ENCODE data around the gene BCL11B. TPM values are rescaled to one million over a fixed set of nuclear protein-coding genes. Genes with fewer than 3 reads are reported as not detected.
A peak's percentile ranks its signal among the peaks of the same experiment; 100 is the strongest.

Gene BCL11B
- total RNA-seq, 6 donors from 2014 or later = 1.1 to 4.5 (median 2.2) TPM

DNA sequence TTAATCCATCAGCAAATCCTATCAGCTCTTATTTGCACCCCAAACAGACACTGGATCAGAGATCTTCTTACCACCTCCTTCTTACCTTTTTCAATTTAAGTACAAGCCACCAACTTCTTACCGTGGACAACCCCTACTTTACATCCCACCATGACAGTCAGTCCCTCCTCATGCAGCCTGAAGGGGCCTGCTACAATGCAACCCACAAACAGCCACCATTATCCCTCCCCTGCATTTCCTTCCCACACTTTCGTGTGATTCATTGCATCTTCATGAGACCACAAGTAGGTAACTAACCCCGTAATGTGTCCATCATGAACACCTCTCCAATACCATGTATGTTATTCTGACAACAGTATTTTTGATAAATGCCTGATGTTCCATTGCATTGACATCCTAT lies 108.6 kb downstream of the BCL11B start:
- H3K27me3 ChIP-seq = no peaks in the 10 kb centered on the region
- no peaks in the 10 kb centered on the region for H3K9me3 ChIP-seq
- H3K36me3 ChIP-seq = no peaks in the 10 kb centered on the region
- no peak overlapping the region for H3K27ac ChIP-seq
- no peak for ATAC-seq (ENCODE audit: low FRiP score in 2 of 2)
- no peak for DNase-seq
- H3K4me1 ChIP-seq = no peaks in the 10 kb centered on the region
- no peak for TF ChIP-seq EP300 (IDR thresholded peaks at IDR 0.05)
- no peak for TF ChIP-seq POLR2AphosphoS5 (IDR thresholded peaks at IDR 0.05)
- TF ChIP-seq, protein P1, sequence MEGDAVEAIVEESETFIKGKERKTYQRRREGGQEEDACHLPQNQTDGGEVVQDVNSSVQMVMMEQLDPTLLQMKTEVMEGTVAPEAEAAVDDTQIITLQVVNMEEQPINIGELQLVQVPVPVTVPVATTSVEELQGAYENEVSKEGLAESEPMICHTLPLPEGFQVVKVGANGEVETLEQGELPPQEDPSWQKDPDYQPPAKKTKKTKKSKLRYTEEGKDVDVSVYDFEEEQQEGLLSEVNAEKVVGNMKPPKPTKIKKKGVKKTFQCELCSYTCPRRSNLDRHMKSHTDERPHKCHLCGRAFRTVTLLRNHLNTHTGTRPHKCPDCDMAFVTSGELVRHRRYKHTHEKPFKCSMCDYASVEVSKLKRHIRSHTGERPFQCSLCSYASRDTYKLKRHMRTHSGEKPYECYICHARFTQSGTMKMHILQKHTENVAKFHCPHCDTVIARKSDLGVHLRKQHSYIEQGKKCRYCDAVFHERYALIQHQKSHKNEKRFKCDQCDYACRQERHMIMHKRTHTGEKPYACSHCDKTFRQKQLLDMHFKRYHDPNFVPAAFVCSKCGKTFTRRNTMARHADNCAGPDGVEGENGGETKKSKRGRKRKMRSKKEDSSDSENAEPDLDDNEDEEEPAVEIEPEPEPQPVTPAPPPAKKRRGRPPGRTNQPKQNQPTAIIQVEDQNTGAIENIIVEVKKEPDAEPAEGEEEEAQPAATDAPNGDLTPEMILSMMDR (IDR thresholded peaks at IDR 0.05) = no peak
- no peak for TF ChIP-seq POLR2A (IDR thresholded peaks at IDR 0.05)
- H3K4me3 ChIP-seq = no peak overlapping the region
- WGBS, 2 donors = 79 to 89% methylated on average over 3 of the region's 3 CpGs

DNA sequence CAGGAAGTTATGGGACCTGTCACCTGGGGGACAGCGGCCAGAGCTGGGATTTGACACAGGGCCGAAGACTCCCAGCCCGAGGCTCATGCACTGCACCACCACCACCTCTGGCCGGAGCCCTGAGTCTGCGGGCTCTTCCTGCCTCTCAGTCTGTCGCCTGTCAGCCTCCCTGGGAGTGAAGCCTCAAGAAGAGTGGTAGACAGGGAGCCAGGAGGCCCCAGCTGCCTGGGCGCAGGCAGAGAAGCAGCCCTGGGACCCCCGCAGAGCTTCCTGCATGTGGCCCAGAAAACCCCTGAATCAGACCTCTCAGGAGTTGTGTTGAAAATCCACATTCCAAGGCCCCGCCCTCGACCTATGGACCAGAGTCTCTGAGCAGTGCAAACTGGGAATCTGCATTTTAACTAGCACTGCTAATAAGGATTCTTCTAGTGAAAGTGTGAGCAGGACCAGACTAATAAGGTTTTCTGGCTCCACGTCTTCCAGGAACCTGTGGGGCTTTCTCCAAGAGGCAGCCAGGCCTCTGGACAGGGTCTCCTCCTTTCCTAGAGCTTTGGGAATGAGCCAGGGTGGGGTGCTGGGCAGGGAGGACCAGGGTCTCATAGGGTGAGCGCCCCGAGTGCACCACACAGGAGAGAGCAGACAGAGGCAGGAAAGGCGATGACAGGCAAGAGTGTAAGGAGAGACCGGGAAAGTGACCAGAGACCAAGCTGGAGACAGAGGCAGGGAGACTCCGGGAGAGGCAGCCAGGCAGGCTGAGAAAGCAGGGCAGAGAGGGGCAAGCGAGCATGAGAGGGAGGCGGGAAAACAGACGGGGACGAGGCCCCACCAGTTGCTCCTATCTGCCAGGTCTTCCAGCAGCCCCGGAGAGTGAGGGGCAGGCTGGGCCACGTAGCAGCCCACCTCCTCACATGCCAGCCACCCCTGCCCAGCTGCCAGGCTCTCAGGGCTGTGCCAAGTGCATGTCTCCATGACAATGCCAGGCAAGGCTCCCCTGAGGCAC lies 112.4 kb downstream of the BCL11B start:
- H3K9me3 ChIP-seq = no peaks in the 10 kb centered on the region
- H3K27ac ChIP-seq = no peak overlapping the region
- 77 to 80% methylated on average over 17 to 22 of the region's 22 CpGs for WGBS, 2 donors
- peaks cover 6 to 14% (median 11%) of the 10 kb centered on the region in 4 donors for H3K4me1 ChIP-seq
- peak in 1 of 2 donors; percentile 5 for ATAC-seq (ENCODE audit: low FRiP score in 2 of 2)
- peak; percentile 18 to 38 for DNase-seq
- TF ChIP-seq, protein P1 (IDR thresholded peaks at IDR 0.05) = no peak
- TF ChIP-seq POLR2A (IDR thresholded peaks at IDR 0.05) (no peak), POLR2AphosphoS5 (IDR thresholded peaks at IDR 0.05) (no peak), EP300 (IDR thresholded peaks at IDR 0.05) (no peak)
- H3K27me3 ChIP-seq = no peaks in the 10 kb centered on the region
- no peaks in the 10 kb centered on the region for H3K36me3 ChIP-seq
- no peak overlapping the region for H3K4me3 ChIP-seq

DNA sequence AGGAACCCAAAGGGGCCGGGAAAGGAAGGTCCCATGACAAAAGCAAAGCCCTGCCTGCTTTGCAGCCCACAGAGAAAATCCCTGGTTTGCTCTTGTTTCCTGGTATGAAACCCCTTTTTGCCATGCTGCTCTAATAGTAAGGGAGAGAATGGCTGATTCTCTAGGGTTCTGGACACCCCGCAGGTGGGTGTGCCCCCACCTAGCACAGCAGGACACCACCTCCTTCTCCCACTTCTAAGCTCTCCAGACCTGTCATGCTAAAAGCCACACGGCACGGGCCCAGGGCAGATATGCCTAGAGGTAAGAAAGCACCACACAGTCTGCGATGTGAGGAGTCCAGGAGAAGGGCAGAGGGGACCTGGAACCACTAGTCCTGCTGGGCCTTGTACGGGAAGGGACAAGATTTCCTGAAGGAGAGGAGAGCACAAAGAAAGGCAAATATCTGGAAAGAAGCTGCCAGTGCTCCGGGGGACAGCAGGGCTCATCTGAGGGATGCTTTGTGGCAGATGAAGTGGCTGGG lies 113.3 kb downstream of the BCL11B start:
- H3K27ac ChIP-seq = no peak overlapping the region
- H3K36me3 ChIP-seq = no peaks in the 10 kb centered on the region
- DNase-seq (peak in 1 of 2 donors; percentile 9), ATAC-seq (ENCODE audit: low FRiP score in 2 of 2) (no peak)
- no peaks in the 10 kb centered on the region for H3K27me3 ChIP-seq
- no peak for TF ChIP-seq POLR2AphosphoS5 (IDR thresholded peaks at IDR 0.05)
- TF ChIP-seq, protein P1 (IDR thresholded peaks at IDR 0.05) = no peak
- no peak for TF ChIP-seq EP300 (IDR thresholded peaks at IDR 0.05)
- TF ChIP-seq POLR2A (IDR thresholded peaks at IDR 0.05) = no peak
- no peak overlapping the region for H3K4me3 ChIP-seq
- H3K9me3 ChIP-seq = no peaks in the 10 kb centered on the region
- H3K4me1 ChIP-seq = peaks cover 6 to 14% (median 11%) of the 10 kb centered on the region in 4 donors
- 71 to 77% methylated on average over 7 of the region's 7 CpGs for WGBS, 2 donors

DNA sequence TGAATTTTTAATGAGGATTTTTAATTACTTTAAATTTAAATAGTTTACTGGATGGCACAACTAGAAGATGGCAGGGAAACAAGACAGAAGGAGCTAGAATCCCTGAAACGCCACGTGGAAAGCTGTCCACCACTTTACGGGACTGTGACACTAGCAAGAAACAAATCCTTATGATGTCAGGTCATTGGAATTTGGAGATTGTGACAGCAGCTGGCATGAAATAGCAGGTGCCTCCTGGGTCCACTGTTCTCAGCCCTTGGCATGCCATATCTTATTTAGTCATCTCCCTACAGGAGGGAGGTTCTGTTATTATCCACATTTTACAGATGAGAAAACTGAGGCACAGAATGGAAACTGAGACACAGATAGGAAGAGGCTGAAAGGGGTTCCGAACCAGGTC lies 113.8 kb downstream of the BCL11B start:
- peaks cover 6 to 14% (median 11%) of the 10 kb centered on the region in 4 donors for H3K4me1 ChIP-seq
- ATAC-seq (ENCODE audit: low FRiP score in 2 of 2) (no peak), DNase-seq (peak in 1 of 2 donors; percentile 20)
- no peaks in the 10 kb centered on the region for H3K36me3 ChIP-seq
- H3K4me3 ChIP-seq = no peak overlapping the region
- H3K27me3 ChIP-seq = no peaks in the 10 kb centered on the region
- no peak for TF ChIP-seq POLR2AphosphoS5 (IDR thresholded peaks at IDR 0.05)
- no peak for TF ChIP-seq POLR2A (IDR thresholded peaks at IDR 0.05)
- TF ChIP-seq, protein P1 (IDR thresholded peaks at IDR 0.05) = no peak
- TF ChIP-seq EP300 (IDR thresholded peaks at IDR 0.05) = no peak
- no peaks in the 10 kb centered on the region for H3K9me3 ChIP-seq
- no peak overlapping the region for H3K27ac ChIP-seq
- 73 to 84% methylated on average over 4 of the region's 4 CpGs for WGBS, 2 donors

Data from upper lobe of left lung (tissue), 6 donors.